Keratinocyte (primary cell): Measurements from ENCODE around the gene IDH1. TPM values are rescaled to one million over a fixed set of nuclear protein-coding genes. Genes with fewer than 3 reads are reported as not detected.

ENCODE experiments used
- DNase-seq: peaks from one replicate; pipeline ENCODE4 v3.0.0-alpha.2; 2011; ENCODE audit warnings: low read depth, missing footprints, low spot score
- FAIRE-seq: peaks from 2 replicates; lab custom pipeline; 2011; peaks lifted over from hg19 to GRCh38; lab: Jason Lieb, UNC
- H2AFZ ChIP-seq: 2 replicates; pipeline ENCODE4 v1.6.0; 2012; ENCODE audit warnings: low read length, control low read depth, inconsistent platforms; ENCODE audit not compliant: control insufficient read depth
- H3K27ac ChIP-seq: 2 replicates; pipeline ENCODE4 v1.5.1; 2011; ENCODE audit warnings: low read length; ENCODE audit not compliant: control insufficient read depth, insufficient read depth
- H3K27me3 ChIP-seq: 3 replicates; pipeline ENCODE4 v1.6.0; 2011; ENCODE audit warnings: low read length; ENCODE audit not compliant: control insufficient read depth, insufficient read depth; ENCODE audit errors: extremely low read depth
- H3K36me3 ChIP-seq, 2 experiments: 2 replicates in 1 of 2; 3 replicates in 1 of 2; pipeline ENCODE4 v1.5.1; 2011; ENCODE audit warnings: low read length in 2 of 2, mild to moderate bottlenecking in 1 of 2; ENCODE audit not compliant: control insufficient read depth in 2 of 2, insufficient read depth in 2 of 2; ENCODE audit errors: extremely low read depth in 1 of 2
- H3K4me1 ChIP-seq: 3 replicates; pipeline ENCODE4 v1.5.1; 2011; ENCODE audit warnings: low read length; ENCODE audit not compliant: control insufficient read depth, insufficient read depth; ENCODE audit errors: extremely low read depth
- H3K4me2 ChIP-seq: 3 replicates; pipeline ENCODE4 v1.6.0; 2011; ENCODE audit warnings: low read depth, low read length; ENCODE audit not compliant: control insufficient read depth, insufficient read depth; ENCODE audit errors: extremely low read depth
- H3K4me3 ChIP-seq, 3 experiments: fragments of 200-600 bp in 1 of 3; sonication (generic) in 1 of 3; 2 replicates in 2 of 3; 3 replicates in 1 of 3; pipeline ENCODE4 v1.5.1; 2011 to 2016; ENCODE audit warnings: low read length in 3 of 3, mild to moderate bottlenecking in 3 of 3, control low read depth in 2 of 3, inconsistent platforms in 1 of 3, low read depth in 1 of 3, mixed read lengths in 1 of 3, mixed run types in 1 of 3, moderate library complexity in 1 of 3; ENCODE audit not compliant: control insufficient read depth in 2 of 3, insufficient read depth in 2 of 3; ENCODE audit errors: extremely low read depth in 1 of 3
- H3K79me2 ChIP-seq: 2 replicates; pipeline ENCODE4 v1.6.0; 2012; ENCODE audit warnings: low read length; ENCODE audit not compliant: control insufficient read depth, insufficient read depth
- H3K9ac ChIP-seq: 3 replicates; pipeline ENCODE4 v1.6.0; 2011; ENCODE audit warnings: low read length; ENCODE audit not compliant: control insufficient read depth, insufficient read depth; ENCODE audit errors: extremely low read depth
- H3K9me1 ChIP-seq: 3 replicates; pipeline ENCODE4 v1.6.0; 2011; ENCODE audit warnings: low read length; ENCODE audit not compliant: control insufficient read depth, insufficient read depth; ENCODE audit errors: extremely low read depth
- H3K9me3 ChIP-seq: 2 replicates; pipeline ENCODE4 v1.5.1; 2012; ENCODE audit warnings: low read depth, low read length; ENCODE audit not compliant: control insufficient read depth
- H4K20me1 ChIP-seq: 3 replicates; pipeline ENCODE4 v1.6.0; 2011; ENCODE audit warnings: low read length; ENCODE audit not compliant: control insufficient read depth, insufficient read depth; ENCODE audit errors: extremely low read depth
- EZH2 ChIP-seq: IDR thresholded peaks from one replicate; pipeline ENCODE4 v1.6.1; 2012; ENCODE audit warnings: inconsistent platforms, mild to moderate bottlenecking, low read length, moderate library complexity
- dilution Hi-C: fragments of 300-500 bp; cut with MboI; formaldehyde crosslinking; loops from one replicate; pipeline ENCODE4 v1.7.0; 2020; ENCODE audit warnings: low sequenced_read_pairs; ENCODE audit not compliant: extremely low pct_ligation_motif_present
- polyA plus RNA-seq, 5 experiments: library from polyadenylated mRNA; depleted of rRNA in 3 of 5; stranded (reverse) in 3 of 5; stranded (forward) in 1 of 5; unstranded in 1 of 5; fragments of >200 nt; gene quantifications; 1 replicate in 1 of 5; 2 replicates in 3 of 5; 3 replicates in 1 of 5; pipeline versions ENCODE4 v1.2.1 to v1.2.3, GENCODE V29; 2011 to 2012; ENCODE audit warnings: missing spikeins in 2 of 5, low read depth in 1 of 5, low replicate concordance in 1 of 5
- TF ChIP-seq, protein P1 (sequence below), 3 experiments: IDR thresholded peaks in 1 of 3; conservative IDR thresholded peaks in 1 of 3; optimal IDR thresholded peaks in 1 of 3; 2 replicates in 2 of 3; 3 replicates in 1 of 3; pipeline versions ENCODE3 to v1.5.1; 2011; ENCODE audit warnings: low read length in 3 of 3, mild to moderate bottlenecking in 3 of 3, moderate library complexity in 2 of 3, control low read depth in 1 of 3, inconsistent platforms in 1 of 3; ENCODE audit not compliant: insufficient read depth in 2 of 3; ENCODE audit errors: extremely low read depth in 1 of 3

The IDH1 gene
- polyA plus RNA-seq, 1 donor (not counting 4 experiments of a cell fraction or from before 2014, with no cell fraction given), result 160 TPM

DNA sequence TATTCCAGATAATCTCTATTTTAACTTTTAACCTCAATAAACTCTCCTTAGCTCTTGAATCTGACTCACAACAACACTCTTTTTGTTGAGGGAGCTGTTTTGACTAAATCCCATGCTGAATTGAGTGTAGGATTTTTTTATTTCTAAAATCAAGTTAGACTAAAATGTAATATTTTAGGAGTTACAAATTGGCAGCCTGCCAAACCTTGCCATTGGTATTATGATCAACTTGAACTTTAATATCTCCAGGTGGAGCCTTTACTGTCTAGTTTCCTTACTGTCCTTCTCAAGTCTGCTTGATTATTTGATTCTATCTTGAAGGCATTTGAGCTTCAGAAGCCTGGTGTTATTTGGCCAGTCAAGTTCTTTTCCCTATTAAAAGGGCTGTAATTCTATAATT, 19.9 kb upstream of the IDH1 start:
- TF ChIP-seq, protein P1, sequence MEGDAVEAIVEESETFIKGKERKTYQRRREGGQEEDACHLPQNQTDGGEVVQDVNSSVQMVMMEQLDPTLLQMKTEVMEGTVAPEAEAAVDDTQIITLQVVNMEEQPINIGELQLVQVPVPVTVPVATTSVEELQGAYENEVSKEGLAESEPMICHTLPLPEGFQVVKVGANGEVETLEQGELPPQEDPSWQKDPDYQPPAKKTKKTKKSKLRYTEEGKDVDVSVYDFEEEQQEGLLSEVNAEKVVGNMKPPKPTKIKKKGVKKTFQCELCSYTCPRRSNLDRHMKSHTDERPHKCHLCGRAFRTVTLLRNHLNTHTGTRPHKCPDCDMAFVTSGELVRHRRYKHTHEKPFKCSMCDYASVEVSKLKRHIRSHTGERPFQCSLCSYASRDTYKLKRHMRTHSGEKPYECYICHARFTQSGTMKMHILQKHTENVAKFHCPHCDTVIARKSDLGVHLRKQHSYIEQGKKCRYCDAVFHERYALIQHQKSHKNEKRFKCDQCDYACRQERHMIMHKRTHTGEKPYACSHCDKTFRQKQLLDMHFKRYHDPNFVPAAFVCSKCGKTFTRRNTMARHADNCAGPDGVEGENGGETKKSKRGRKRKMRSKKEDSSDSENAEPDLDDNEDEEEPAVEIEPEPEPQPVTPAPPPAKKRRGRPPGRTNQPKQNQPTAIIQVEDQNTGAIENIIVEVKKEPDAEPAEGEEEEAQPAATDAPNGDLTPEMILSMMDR (optimal IDR thresholded peaks at IDR 0.05 in 1 of 3, IDR thresholded peaks at IDR 0.05 in 1 of 3, conservative IDR thresholded peaks at IDR 0.05 in 1 of 3; ENCODE audit: extremely low read depth in 1 of 3, insufficient read depth in 2 of 3, low read length in 3 of 3), result no peak
- TF ChIP-seq EZH2, result no peak
- dilution Hi-C loops, result no loop called here

DNA sequence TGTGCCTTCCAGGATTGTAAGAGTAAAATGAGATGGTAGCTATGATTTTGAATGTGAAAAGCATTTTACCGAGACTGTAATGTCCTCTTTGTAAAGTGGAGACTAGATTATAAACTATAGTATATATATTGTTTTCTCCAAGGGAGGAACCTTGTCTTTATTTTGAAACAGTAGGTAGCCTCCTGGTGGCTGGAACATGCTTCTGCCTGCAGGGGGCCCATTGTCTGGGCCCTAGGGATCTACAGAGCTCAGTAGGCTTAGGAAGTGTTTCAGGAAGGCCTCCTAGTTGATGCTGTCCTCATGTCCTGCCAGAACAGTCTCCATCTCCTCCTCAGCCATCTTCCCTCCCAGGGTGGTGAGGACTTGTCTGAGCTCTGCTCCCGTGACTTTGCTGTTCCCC, 14.2 kb upstream of the IDH1 start:
- TF ChIP-seq, protein P1 (optimal IDR thresholded peaks at IDR 0.05 in 1 of 3, IDR thresholded peaks at IDR 0.05 in 1 of 3, conservative IDR thresholded peaks at IDR 0.05 in 1 of 3; ENCODE audit: extremely low read depth in 1 of 3, insufficient read depth in 2 of 3, low read length in 3 of 3), result no peak
- TF ChIP-seq EZH2, result no peak
- H3K27ac ChIP-seq, result no peak overlapping the region
- H3K79me2 ChIP-seq, result peaks cover 41% of the 10 kb centered on the region
- dilution Hi-C loops, result no loop called here
- peaks cover 3 to 7% of the 10 kb centered on the region in 2 experiments for H3K36me3 ChIP-seq
- no peaks in the 10 kb centered on the region for H3K9me3 ChIP-seq
- H3K4me1 ChIP-seq, result peaks cover 16% of the 10 kb centered on the region
- H2AFZ ChIP-seq, result no peak overlapping the region
- FAIRE-seq, result no peak
- DNase-seq, result no peak
- H3K27me3 ChIP-seq, result no peaks in the 10 kb centered on the region
- no peaks in the 10 kb centered on the region for H4K20me1 ChIP-seq
- no peak overlapping the region for H3K9ac ChIP-seq
- H3K9me1 ChIP-seq, result no peaks in the 10 kb centered on the region
- no peak overlapping the region for H3K4me3 ChIP-seq
- no peak overlapping the region for H3K4me2 ChIP-seq

More for the DNA sequence above, 19.9 kb upstream of the IDH1 start:
- no peak overlapping the region for H3K9ac ChIP-seq
- H3K79me2 ChIP-seq, result peaks cover 5% of the 10 kb centered on the region
- H3K27ac ChIP-seq, result no peak overlapping the region
- no peak overlapping the region for H3K4me3 ChIP-seq
- no peak overlapping the region for H2AFZ ChIP-seq
- DNase-seq (no peak), FAIRE-seq (no peak)
- H3K9me1 ChIP-seq, result no peaks in the 10 kb centered on the region
- no peaks in the 10 kb centered on the region for H3K27me3 ChIP-seq
- no peaks in the 10 kb centered on the region for H4K20me1 ChIP-seq
- no peaks in the 10 kb centered on the region for H3K9me3 ChIP-seq
- H3K4me1 ChIP-seq, result no peaks in the 10 kb centered on the region
- H3K36me3 ChIP-seq, result peaks cover 13% of the 10 kb centered on the region in 2 experiments
- no peak overlapping the region for H3K4me2 ChIP-seq
